NCI-H2227 (cell line): ENCODE data around the gene TSPYL4.

ENCODE experiments used
- DNase-seq: peaks from one replicate; lab custom pipeline; 2025; ENCODE audit not compliant: unreplicated experiment; lab: John Stamatoyannopoulos, UW

TSPYL4 gene

DNA sequence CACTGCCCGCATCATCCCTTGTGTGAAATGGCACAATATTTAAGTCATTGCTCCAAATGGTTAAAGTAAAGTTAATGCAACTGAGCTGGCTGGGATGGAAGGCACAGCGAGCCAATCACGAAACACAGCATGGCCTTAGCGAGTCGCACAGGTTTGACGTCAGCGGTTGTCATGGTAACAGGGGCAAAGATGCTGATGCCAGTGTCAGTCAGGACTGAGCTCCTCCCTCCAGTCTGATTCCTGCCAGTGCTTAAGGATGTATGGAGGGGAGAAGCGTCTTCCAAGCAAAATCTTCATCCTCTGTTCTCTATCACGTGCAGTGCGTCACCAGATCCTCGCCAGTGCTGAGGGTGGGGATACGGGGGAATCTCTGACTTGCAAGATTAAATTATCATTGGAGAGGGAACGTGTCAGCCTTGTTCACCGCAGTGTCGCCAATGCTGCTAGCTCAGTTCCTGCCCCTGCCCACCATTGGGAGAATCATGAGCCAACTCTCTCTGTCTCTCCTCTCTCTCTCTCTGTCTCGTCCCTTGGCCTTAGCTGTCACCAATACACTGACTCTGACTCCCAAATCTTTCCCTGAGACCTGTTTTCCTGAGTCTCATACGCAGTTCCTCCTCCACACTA is 24.5 kb downstream of the TSPYL4 start:
- DNase-seq: peak; percentile 96

DNA sequence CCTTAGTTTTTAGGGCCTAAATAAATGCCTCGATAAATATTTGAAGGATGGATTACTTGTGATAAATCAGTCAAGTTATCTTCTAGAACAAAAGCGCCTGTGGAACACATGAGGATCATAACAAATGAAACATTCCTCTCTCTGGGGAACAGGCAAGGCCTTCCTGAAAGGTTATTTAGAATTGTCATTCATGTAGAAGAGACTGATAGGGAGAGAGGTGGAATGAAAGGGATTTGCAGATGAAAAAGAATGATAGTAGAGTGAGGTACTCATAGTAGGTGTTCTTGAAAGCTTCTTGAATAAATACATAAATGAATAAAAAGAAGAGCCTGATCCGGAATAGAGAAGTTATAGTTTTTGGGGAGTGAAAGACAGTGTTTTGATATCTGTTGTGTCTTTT is 30.5 kb downstream of the TSPYL4 start:
- no peak for DNase-seq

- no peak for DNase-seq
Observed at GRCh38 chr6:116221911-116222310, 32.0 kb downstream of the TSPYL4 start.

GRCh38 chr6:116221067-116221466 is 32.8 kb downstream of the TSPYL4 start:
- no peak for DNase-seq

GRCh38 chr6:116218866-116219265 is 35.0 kb downstream of the TSPYL4 start:
- no peak for DNase-seq

GRCh38 chr6:116218172-116218633 is 35.7 kb downstream of the TSPYL4 start:
- peak; percentile 3 for DNase-seq

GRCh38 chr6:116217069-116217468 is 36.8 kb downstream of the TSPYL4 start:
- peak; percentile 36 for DNase-seq

- DNase-seq: no peak
Observed at GRCh38 chr6:116215414-116215813, 38.5 kb downstream of the TSPYL4 start.

GRCh38 chr6:116214681-116215080 is 39.2 kb downstream of the TSPYL4 start:
- DNase-seq: no peak

DNA sequence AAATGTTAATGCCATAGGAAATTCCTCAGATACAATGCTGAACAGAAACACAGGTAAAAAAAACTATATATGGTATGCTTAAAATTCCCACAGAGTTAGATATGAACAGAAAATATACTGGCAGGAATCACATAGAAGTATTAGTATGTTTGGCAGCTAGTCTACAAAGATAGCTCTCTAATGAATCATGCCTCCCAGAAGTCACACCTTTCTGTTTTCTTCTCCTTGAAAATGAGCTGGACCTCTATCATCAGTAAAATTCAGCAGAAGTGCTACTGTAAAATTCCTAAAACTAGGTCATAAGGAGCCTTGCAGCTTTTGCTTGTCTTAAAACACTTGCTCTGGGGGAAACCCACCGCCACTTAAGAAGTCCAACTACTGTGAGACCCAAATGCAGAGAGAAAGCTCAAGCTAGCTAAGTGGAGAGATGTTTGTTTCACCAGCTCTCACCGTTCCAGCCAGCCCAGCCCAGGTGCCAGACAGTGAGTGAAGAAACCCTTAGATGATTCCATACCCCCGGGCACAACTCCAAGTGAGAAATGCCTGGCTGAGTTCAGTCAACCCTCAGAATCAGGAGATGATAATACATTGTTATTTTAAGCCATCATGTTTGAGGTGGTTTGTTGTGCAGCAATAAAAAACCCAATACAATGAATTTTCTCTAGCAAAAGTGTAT is 43.0 kb downstream of the TSPYL4 start:
- DNase-seq: no peak

DNA sequence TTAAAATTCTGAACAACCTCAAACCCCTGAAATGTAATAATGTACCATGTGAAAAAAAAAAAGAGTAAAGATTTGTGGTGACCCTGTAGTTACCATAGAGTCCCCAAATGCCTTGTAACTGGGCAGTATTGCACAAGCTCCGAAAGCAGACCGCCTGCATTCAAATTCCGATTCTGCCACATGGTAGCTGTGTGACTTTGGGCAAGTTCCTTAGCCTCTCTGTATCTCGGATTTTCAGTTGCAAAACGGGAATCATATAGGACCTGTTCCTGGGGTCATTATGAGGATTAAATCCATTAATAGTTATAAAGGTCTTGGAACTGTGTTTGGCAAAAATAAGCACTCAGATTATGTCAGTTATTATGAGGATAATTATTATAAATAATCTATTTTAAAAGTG is 43.6 kb downstream of the TSPYL4 start:
- DNase-seq: no peak

- DNase-seq: no peak
Observed at GRCh38 chr6:116208056-116208785, 45.7 kb downstream of the TSPYL4 start.

GRCh38 chr6:116206231-116206903 is 47.5 kb downstream of the TSPYL4 start:
- DNase-seq: no peak

DNA sequence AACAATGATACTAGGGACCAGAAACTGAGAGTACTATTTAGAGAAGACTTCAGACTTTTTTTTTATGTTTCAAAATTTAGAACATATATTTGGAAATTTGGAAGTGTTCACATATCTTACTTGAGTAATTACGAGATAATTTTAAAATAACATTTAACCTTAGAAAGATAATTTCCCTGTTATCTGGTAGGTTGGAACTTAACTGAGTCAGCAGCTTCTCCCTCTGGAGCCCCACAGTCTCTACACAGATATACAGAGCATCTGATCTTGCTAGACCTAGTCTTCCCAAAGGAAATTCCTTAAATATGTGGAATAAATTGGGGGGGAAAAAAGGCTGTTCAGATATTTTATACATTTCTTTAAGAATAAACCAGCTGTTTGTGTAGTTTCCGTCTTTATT is 48.6 kb downstream of the TSPYL4 start:
- DNase-seq: no peak

- no peak for DNase-seq
Observed at GRCh38 chr6:116201538-116201937, 52.3 kb downstream of the TSPYL4 start.

DNA sequence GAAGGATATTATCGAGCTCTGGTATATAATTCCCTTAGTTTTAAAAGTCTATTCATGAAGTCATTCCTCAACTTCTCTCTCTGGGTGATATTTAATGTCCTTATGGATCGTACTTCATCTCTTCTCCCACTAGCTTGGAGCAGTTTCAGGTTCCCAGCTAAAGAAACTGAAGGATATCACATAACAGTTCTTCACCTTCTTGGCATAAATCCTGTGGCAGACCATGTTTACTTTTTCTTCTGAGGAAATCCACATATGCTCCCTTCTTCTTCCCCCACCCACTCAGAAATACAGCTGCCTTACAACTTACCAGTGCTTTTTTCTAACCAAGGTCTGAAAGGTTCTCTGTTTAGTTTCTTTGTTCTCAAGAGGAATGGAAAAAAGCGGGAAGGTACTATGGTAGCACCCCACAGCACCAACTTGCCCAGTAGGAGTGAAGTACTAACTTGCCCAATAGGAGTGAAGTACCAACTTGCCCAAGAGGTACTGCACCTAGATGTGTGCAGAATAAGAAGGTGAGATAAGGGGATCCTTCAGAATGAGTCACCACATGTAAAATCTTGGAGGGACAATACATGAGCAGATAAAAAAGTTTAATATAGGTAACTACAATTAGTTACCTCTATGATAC is 53.1 kb downstream of the TSPYL4 start:
- DNase-seq: no peak
